ENCODE measurements around the gene ADK. TPM values are rescaled to one million over a fixed set of nuclear protein-coding genes. Genes with fewer than 3 reads are reported as not detected.
A peak's percentile ranks its signal among the peaks of the same experiment; 100 is the strongest.
"Not testable (repeated sequence)": the region's sequence is repeated elsewhere in the genome, so short reads cannot be mapped to it uniquely, and the experiment has no call there.

Gene ADK
- total and polyA plus RNA-seq, 4 donors = 12.6 to 21.1 (median 16.1) TPM

DNA sequence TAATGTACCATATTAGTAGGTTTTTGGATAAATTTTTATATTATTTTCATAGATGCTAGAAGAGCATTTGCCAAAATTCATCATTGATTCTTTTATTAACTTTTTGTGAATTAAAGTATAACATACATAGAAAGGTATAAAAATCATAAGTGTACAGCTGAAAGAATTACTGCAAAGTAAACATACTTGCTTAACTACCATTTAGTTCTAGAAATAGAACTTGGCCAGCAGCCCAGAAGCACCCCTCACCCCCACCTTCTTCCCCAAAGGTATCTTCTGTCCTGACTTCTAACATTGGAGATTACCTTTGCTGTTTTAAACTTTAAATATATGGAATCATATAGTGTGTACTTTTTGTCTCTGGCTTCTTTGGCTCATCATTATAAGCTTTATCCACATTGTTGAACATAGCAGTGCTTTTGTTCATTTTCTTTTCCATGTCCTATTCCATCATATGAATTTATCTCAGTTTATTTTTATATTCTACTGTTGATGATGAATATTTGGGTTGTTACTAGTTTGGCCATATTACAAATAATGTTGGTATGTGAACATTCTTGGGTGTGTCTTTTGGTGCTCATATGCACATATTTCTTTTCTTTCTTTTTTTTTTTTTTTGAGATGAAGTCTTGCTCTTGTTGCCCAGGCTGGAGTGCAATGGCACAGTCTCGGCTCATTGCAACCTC lies 142.8 kb downstream of the ADK start:
- DNase-seq (no peak), ATAC-seq (ENCODE audit: low FRiP score) (peak; percentile 56)
- Histone ChIP-seq H3K27me3 (ENCODE audit: control insufficient read depth in 1 of 2, insufficient read depth in 2 of 2, low read length in 1 of 2) (no peaks in the 10 kb centered on the region), H3K36me3 (ENCODE audit: control insufficient read depth in 1 of 2, insufficient read depth in 2 of 2, low read length in 1 of 2) (no peaks in the 10 kb centered on the region), H3K27ac (ENCODE audit: low read depth in 1 of 2, low read length in 2 of 2) (peak overlapping the region in 1 of 2 donors; percentile 91), H3K4me3 (ENCODE audit: low read length in 2 of 2) (no peak overlapping the region), H3K9me3 (ENCODE audit: control insufficient read depth, low read length) (no peaks in the 10 kb centered on the region), H3K4me1 (ENCODE audit: control insufficient read depth in 1 of 2, insufficient read depth in 2 of 2, low read length in 2 of 2) (peaks cover 0 to 2% of the 10 kb centered on the region in 2 donors)
- WGBS, 2 donors = 13 to 29% methylated on average over 1 of the region's 1 CpG
- intact Hi-C loops (cut with DNase I) = loop anchor here in 1 of 2 donors (5.0 kb wide), 1 partner anchor 533 kb away; the partner anchor contains the start of gene KAT6B

GRCh38 chr10:74297389-74298080 lies 146.5 kb downstream of the ADK start:
- no peaks in the 10 kb centered on the region for H3K27me3 ChIP-seq (ENCODE audit: control insufficient read depth in 1 of 2, insufficient read depth in 2 of 2, low read length in 1 of 2)
- H3K9me3 ChIP-seq (ENCODE audit: control insufficient read depth, low read length) = no peaks in the 10 kb centered on the region
- no peak overlapping the region for H3K27ac ChIP-seq (ENCODE audit: low read depth in 1 of 2, low read length in 2 of 2)
- intact Hi-C loops (cut with DNase I) = no loop called here
- 62 to 66% methylated on average over 2 of the region's 2 CpGs for WGBS, 2 donors
- ATAC-seq (ENCODE audit: low FRiP score) = no peak
- no peak for DNase-seq
- H3K36me3 ChIP-seq (ENCODE audit: control insufficient read depth in 1 of 2, insufficient read depth in 2 of 2, low read length in 1 of 2) = no peaks in the 10 kb centered on the region
- H3K4me3 ChIP-seq (ENCODE audit: low read length in 2 of 2) = no peak overlapping the region
- peaks cover 2% of the 10 kb centered on the region in 2 donors for H3K4me1 ChIP-seq (ENCODE audit: control insufficient read depth in 1 of 2, insufficient read depth in 2 of 2, low read length in 2 of 2)

DNA sequence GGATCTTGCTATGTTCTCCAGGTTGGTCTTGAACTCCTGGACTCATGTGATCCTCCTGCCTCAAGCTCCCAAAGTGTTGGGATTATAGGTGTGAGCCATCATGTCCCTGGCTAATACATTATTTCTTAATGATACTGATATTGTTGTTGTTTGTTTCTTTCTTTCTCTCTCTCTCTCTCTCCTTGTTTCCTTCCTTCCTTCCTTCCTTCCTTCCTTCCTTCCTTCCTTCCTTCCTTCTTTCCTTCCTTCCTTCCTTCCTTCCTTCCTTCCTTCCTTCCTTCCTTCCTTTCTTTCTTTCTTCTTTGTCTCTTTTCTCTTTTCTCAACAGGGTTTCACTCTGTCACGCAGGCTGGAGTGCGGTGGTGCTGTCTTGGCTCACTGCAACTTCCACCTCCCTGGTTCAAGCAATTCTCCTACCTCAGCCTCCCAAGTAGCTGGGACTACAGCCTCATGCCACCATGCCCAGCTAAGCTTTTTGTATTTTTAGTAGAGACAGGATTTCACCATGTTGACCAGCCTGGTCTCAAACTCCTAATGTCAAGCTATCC lies 149.1 kb downstream of the ADK start:
- H3K4me3 ChIP-seq (ENCODE audit: low read length in 2 of 2); H3K4me1 ChIP-seq (ENCODE audit: control insufficient read depth in 1 of 2, insufficient read depth in 2 of 2, low read length in 2 of 2): not testable (repeated sequence)

GRCh38 chr10:74300666-74301065 lies 149.6 kb downstream of the ADK start:
- 74 to 93% methylated on average over 1 of the region's 1 CpG for WGBS, 2 donors

More for the DNA sequence above, 149.1 kb downstream of the ADK start:
- H3K27ac ChIP-seq (ENCODE audit: low read depth in 1 of 2, low read length in 2 of 2); H3K9me3 ChIP-seq (ENCODE audit: control insufficient read depth, low read length); H3K36me3 ChIP-seq (ENCODE audit: control insufficient read depth in 1 of 2, insufficient read depth in 2 of 2, low read length in 1 of 2); intact Hi-C loops (cut with DNase I); ATAC-seq (ENCODE audit: low FRiP score); DNase-seq; H3K27me3 ChIP-seq (ENCODE audit: control insufficient read depth in 1 of 2, insufficient read depth in 2 of 2, low read length in 1 of 2): not testable (repeated sequence)
- 96 to 100% methylated on average over 2 of the region's 2 CpGs for WGBS, 2 donors

DNA sequence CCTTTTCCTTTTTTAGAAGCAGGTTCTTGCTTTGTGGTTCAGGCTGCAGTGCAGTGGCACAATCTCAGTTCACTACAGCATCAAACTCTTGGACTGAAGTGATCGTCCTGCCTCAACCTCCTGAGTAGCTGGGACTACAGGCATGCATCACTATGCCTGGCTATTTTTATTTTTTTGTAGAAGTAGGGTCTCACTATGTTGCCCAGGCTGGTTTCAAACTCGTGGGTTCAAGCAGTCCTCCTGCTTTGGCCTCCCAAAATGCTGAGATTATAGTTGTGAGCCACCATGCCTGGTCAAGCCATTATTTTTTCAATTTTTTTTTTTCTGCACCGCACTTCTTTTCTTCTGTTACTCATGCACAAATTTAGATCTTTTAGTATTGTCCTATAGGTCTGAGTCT lies 154.7 kb downstream of the ADK start:
- Histone ChIP-seq H3K4me3 (ENCODE audit: low read length in 2 of 2) (no peak overlapping the region), H3K9me3 (ENCODE audit: control insufficient read depth, low read length) (no peaks in the 10 kb centered on the region), H3K27ac (ENCODE audit: low read depth in 1 of 2, low read length in 2 of 2) (no peak overlapping the region), H3K27me3 (ENCODE audit: control insufficient read depth in 1 of 2, insufficient read depth in 2 of 2, low read length in 1 of 2) (no peaks in the 10 kb centered on the region), H3K4me1 (ENCODE audit: control insufficient read depth in 1 of 2, insufficient read depth in 2 of 2, low read length in 2 of 2) (peaks cover 0 to 2% of the 10 kb centered on the region in 2 donors), H3K36me3 (ENCODE audit: control insufficient read depth in 1 of 2, insufficient read depth in 2 of 2, low read length in 1 of 2) (no peaks in the 10 kb centered on the region)
- ATAC-seq (ENCODE audit: low FRiP score) = no peak
- 60 to 75% methylated on average over 3 of the region's 3 CpGs for WGBS, 2 donors
- intact Hi-C loops (cut with DNase I) = no loop called here
- no peak for DNase-seq

More at GRCh38 chr10:74300666-74301065, 149.6 kb downstream of the ADK start:
- Histone ChIP-seq H3K36me3 (ENCODE audit: control insufficient read depth in 1 of 2, insufficient read depth in 2 of 2, low read length in 1 of 2) (no peaks in the 10 kb centered on the region), H3K27me3 (ENCODE audit: control insufficient read depth in 1 of 2, insufficient read depth in 2 of 2, low read length in 1 of 2) (no peaks in the 10 kb centered on the region), H3K4me1 (ENCODE audit: control insufficient read depth in 1 of 2, insufficient read depth in 2 of 2, low read length in 2 of 2) (peaks cover 0 to 2% of the 10 kb centered on the region in 2 donors), H3K4me3 (ENCODE audit: low read length in 2 of 2) (no peak overlapping the region), H3K9me3 (ENCODE audit: control insufficient read depth, low read length) (no peaks in the 10 kb centered on the region), H3K27ac (ENCODE audit: low read depth in 1 of 2, low read length in 2 of 2) (no peak overlapping the region)
- DNase-seq = no peak
- intact Hi-C loops (cut with DNase I) = no loop called here
- ATAC-seq (ENCODE audit: low FRiP score) = no peak

DNA sequence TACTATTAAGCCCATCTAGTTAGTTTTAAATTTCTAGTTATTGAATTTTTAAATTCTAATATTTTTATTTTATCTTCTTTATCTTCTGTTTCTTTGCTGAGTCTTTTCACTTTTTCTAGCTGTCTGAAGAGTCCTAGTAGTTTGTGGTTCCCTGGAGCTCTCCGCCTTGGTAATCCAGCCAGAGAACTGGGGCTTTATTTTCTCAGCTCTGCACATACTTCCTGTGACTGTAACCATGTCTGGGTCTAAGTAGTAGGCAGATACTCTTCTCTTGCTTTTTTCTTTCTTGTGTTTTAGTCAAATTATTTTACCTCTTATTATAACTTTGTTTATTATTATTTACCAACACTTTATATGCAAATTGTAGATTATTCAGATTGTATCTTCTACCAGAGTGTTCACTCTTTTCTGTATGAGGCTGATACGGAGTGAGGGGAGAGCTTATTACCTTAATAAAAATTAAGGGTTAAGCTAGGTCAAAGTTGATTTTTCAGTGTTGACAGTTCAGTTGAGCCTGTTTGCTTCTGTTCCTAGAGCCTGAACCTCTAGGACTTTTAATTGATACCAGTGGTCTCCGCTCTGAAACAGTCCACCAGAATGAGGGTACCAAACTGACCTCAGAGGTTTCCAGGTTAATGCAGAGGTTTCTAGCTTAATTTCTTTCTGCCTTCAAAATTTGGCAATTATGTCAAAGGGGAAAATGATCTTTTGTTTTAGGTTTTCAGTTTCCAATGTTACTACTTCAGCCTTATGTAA lies 155.4 kb downstream of the ADK start:
- peak overlapping the region in 1 of 2 donors; percentile 43 for H3K27ac ChIP-seq (ENCODE audit: low read depth in 1 of 2, low read length in 2 of 2)
- no peaks in the 10 kb centered on the region for H3K36me3 ChIP-seq (ENCODE audit: control insufficient read depth in 1 of 2, insufficient read depth in 2 of 2, low read length in 1 of 2)
- H3K4me3 ChIP-seq (ENCODE audit: low read length in 2 of 2) = no peak overlapping the region
- intact Hi-C loops (cut with DNase I) = no loop called here
- DNase-seq (no peak), ATAC-seq (ENCODE audit: low FRiP score) (no peak)
- H3K9me3 ChIP-seq (ENCODE audit: control insufficient read depth, low read length) = no peaks in the 10 kb centered on the region
- no peaks in the 10 kb centered on the region for H3K27me3 ChIP-seq (ENCODE audit: control insufficient read depth in 1 of 2, insufficient read depth in 2 of 2, low read length in 1 of 2)
- WGBS, 2 donors = 45 to 70% methylated on average over 3 of the region's 3 CpGs
- peaks cover 0 to 2% of the 10 kb centered on the region in 2 donors for H3K4me1 ChIP-seq (ENCODE audit: control insufficient read depth in 1 of 2, insufficient read depth in 2 of 2, low read length in 2 of 2)

- H3K27me3 ChIP-seq (ENCODE audit: control insufficient read depth in 1 of 2, insufficient read depth in 2 of 2, low read length in 1 of 2) = no peaks in the 10 kb centered on the region
- ATAC-seq (ENCODE audit: low FRiP score) (peak; percentile 41), DNase-seq (no peak)
- H3K27ac ChIP-seq (ENCODE audit: low read depth in 1 of 2, low read length in 2 of 2) = peak overlapping the region; percentile 43 to 75
- H3K4me1 ChIP-seq (ENCODE audit: control insufficient read depth in 1 of 2, insufficient read depth in 2 of 2, low read length in 2 of 2) = peaks cover 0 to 2% of the 10 kb centered on the region in 2 donors
- peak overlapping the region in 1 of 2 donors; percentile 41 for H3K4me3 ChIP-seq (ENCODE audit: low read length in 2 of 2)
- WGBS, 2 donors = 24 to 34% methylated on average over 3 of the region's 3 CpGs
- no peaks in the 10 kb centered on the region for H3K36me3 ChIP-seq (ENCODE audit: control insufficient read depth in 1 of 2, insufficient read depth in 2 of 2, low read length in 1 of 2)
- no peaks in the 10 kb centered on the region for H3K9me3 ChIP-seq (ENCODE audit: control insufficient read depth, low read length)
- intact Hi-C loops (cut with DNase I) = no loop called here
Observed at GRCh38 chr10:74307061-74307651, 156.1 kb downstream of the ADK start.

DNA sequence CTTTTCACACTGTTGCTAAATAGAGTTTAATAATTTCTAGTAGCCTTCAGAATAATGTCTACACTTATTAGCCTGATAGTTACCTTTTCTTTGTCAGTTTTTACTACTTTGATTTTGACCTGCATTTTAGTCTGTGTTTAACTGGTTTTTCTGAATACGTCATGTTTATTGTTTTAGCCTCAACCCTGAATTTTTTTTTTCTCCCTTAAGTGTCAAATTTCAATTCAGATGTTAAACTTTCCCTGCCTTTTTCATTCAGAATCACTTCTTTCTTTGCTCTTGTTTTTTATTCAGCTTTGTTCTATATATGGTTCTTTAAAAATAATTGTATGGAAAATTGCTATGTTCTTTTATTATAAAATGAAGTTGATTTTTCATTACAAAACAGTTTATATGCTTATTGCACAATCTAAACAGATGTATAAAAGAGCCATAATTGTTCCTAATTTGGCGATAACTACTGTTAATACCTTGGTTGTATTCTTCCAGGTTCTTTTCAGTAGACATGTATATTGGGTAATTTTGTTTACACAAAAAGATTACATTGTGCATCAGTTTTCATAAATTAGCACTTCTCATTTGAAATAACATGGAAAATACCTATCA lies 159.7 kb downstream of the ADK start:
- DNase-seq (no peak), ATAC-seq (ENCODE audit: low FRiP score) (no peak)
- Histone ChIP-seq H3K27ac (ENCODE audit: low read depth in 1 of 2, low read length in 2 of 2) (no peak overlapping the region), H3K4me1 (ENCODE audit: control insufficient read depth in 1 of 2, insufficient read depth in 2 of 2, low read length in 2 of 2) (no peaks in the 10 kb centered on the region), H3K9me3 (ENCODE audit: control insufficient read depth, low read length) (no peaks in the 10 kb centered on the region), H3K27me3 (ENCODE audit: control insufficient read depth in 1 of 2, insufficient read depth in 2 of 2, low read length in 1 of 2) (no peaks in the 10 kb centered on the region), H3K4me3 (ENCODE audit: low read length in 2 of 2) (no peak overlapping the region), H3K36me3 (ENCODE audit: control insufficient read depth in 1 of 2, insufficient read depth in 2 of 2, low read length in 1 of 2) (no peaks in the 10 kb centered on the region)
- intact Hi-C loops (cut with DNase I) = no loop called here
- WGBS, 2 donors = 83% methylated on average over 2 of the region's 2 CpGs

All from aorta (tissue), 5 donors.